Large intestine (tissue), 3 donors: Measurements from ENCODE around the gene SPEN. TPM values are rescaled to one million over a fixed set of nuclear protein-coding genes. Genes with fewer than 3 reads are reported as not detected.

Experiments
- DNase-seq, 2 donors: peaks; one replicate each; pipeline versions ENCODE4 v3.0.0 to v3.0.0-alpha.2; 2013
- H3K27ac ChIP-seq: one replicate; pipeline ENCODE4 v1.5.1; 2013; ENCODE audit warnings: low read length
- H3K27me3 ChIP-seq: 2 replicates; pipeline ENCODE4 v1.6.1; 2013; ENCODE audit warnings: low read length; ENCODE audit not compliant: control insufficient read depth, insufficient read depth
- H3K36me3 ChIP-seq: 2 replicates; pipeline ENCODE4 v1.6.1; 2013; ENCODE audit warnings: low read length; ENCODE audit not compliant: control insufficient read depth, insufficient read depth
- H3K4me1 ChIP-seq: one replicate; pipeline ENCODE4 v1.6.1; 2013; ENCODE audit warnings: low read length; ENCODE audit not compliant: control insufficient read depth, insufficient read depth
- H3K4me3 ChIP-seq: one replicate; pipeline ENCODE4 v1.5.1; 2013; ENCODE audit warnings: low read length
- H3K9me3 ChIP-seq: one replicate; pipeline ENCODE4 v1.6.1; 2013; ENCODE audit warnings: mild to moderate bottlenecking, low read depth, low read length, moderate library complexity; ENCODE audit not compliant: control insufficient read depth
- WGBS: methylation state at CpG from one replicate; pipeline ENCODE4 v1.1.5; 2013; ENCODE audit warnings: low lambda C conversion rate; ENCODE audit not compliant: insufficient coverage; 5-methylcytosine and 5-hydroxymethylcytosine counted together
- polyA plus RNA-seq: library from polyadenylated mRNA; unstranded; fragments of 120-200 nt; gene quantifications from one replicate; pipeline ENCODE4 v1.2.1, GENCODE V29; 2013

SPEN gene
- polyA plus RNA-seq, 1 donor: 47.8 TPM

DNA sequence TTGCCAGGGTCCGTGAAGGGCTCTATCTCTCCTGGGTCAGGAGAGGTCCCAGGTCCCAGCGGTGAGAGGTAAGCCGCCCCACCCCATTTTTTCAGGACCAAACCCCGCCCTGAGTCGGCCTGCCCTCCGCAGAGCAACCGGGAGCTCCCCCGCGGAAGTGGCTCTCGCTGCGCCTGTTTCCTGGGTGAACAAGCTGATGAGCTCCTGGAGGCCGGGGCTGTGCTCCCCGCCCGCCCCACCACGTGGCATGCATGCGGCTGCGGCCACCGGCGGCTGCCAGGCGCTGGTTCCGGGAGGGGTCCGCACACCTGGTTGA lies 96.4 kb downstream of the SPEN start:
- no peaks in the 10 kb centered on the region for H3K27me3 ChIP-seq
- peaks cover 9% of the 10 kb centered on the region for H3K4me1 ChIP-seq
- DNase-seq: no peak
- H3K27ac ChIP-seq: no peak overlapping the region
- H3K4me3 ChIP-seq: no peak overlapping the region
- H3K36me3 ChIP-seq: peaks cover 94% of the 10 kb centered on the region
- no CpG with 5 or more reads among the region's 22 CpGs for WGBS
- peaks cover 3% of the 10 kb centered on the region for H3K9me3 ChIP-seq

DNA sequence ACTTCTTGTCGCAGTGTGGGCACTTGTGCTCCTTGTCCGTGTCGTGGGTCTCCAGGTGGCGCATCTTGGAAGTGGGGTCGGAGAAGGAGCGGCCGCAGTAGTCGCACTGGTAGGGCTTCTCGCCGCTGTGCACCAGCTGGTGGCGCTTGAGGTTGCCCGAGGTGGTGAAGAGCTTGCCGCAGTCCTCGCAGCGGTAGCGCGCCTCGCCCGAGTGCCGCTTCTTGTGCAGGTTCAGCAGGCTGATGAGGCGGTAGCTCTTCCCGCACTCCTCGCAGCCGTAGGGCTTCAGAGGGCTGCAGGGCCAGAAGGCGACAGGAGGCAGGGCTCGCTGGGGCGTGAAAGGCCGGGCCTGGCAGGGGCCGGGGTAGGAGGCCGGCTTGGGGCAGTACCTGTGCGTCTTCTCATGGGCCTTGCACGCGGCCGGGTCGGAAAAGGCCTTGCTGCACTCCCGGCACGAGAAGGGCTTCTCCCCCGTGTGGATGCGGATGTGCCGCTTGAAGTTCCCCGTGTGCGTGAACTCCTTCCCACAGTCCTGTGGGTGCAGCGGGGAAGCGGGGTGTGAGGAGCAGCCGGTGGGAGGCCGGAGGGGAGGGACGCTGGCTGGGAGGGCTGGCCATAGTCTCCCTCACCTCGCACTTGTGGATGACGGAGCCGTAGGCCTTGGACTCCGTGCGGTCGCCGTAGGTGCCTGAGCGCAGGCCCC lies 97.0 kb downstream of the SPEN start:
- Histone ChIP-seq H3K4me1 (peaks cover 9% of the 10 kb centered on the region), H3K36me3 (peaks cover 89% of the 10 kb centered on the region), H3K27ac (no peak overlapping the region), H3K27me3 (no peaks in the 10 kb centered on the region), H3K9me3 (peaks cover 3% of the 10 kb centered on the region), H3K4me3 (no peak overlapping the region)
- no CpG with 5 or more reads among the region's 55 CpGs for WGBS
- DNase-seq: no peak

DNA sequence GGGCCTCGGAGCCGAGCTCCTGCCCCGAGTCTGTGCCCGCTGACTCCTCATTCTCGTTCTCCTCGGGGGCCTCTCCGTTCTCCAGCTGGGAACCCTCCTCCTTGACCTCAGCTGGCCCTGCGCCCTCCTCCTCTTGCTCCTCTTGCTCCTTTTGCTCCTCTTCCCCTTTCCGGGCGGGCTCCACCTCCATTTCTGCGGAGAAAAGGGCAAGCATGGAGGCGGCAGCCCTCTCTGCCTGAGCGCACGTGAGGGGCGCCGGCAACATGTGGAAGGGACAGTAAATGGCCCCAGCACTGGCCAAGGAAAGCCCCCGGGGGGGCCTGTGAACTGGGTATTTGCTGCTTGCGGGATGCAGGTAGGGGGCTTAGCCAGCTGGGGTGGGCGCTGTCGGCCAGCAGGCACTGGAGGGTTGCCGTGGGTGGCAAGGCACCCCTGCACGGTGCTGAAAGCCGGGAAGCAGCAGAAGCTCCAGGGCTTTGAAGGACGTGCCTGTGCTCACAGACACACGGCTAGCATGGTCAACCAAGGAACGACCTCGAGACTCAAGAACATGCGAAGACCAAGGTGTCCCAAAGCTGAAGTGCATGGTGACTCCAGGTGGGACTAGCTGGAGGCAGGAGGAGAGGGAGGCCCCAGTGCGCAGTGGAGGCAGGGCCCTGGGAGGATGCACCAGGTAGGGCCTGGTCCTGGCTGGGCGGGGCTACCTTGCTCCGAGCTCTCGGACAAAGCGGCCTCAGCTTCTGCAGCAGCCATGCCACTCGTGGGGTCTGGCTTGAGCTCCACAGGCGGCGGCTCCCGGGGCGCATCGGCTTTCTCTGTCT lies 97.7 kb downstream of the SPEN start:
- Histone ChIP-seq H3K27me3 (no peaks in the 10 kb centered on the region), H3K27ac (no peak overlapping the region), H3K9me3 (peaks cover 3% of the 10 kb centered on the region), H3K36me3 (peaks cover 82% of the 10 kb centered on the region), H3K4me3 (no peak overlapping the region), H3K4me1 (peaks cover 13% of the 10 kb centered on the region)
- WGBS: 96% methylated on average over 5 of the region's 39 CpGs
- no peak for DNase-seq

DNA sequence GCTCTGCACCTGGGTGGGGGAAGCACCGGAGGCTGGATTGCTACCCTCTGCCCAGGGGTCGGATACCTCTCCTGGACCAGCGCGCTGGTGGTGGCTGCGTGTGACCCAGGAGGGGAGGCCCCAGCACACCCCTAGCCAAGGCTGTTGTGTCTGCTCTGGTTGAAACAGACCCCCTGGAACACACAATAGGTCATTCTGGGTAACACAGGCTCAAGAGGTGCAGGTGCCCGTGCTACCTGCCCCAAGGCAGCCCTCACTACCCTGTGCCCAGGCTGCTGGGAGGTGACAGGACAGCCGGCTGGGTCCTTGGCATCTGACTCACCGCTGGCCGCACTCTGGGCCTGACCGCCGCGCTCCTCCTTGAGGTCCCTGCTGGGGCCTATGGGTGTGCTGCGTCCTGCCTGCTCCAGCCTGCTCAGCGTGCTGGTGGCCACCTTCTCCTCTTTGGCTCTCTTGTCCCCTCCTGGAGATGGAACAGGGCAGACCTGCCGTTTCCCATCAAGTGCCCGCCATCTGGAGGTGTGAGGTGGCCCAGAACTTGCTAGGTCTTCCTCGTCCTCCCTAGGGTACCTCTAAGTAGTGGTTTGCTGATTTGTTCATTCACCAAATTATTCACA lies 98.4 kb downstream of the SPEN start:
- no peak overlapping the region for H3K27ac ChIP-seq
- peaks cover 3% of the 10 kb centered on the region for H3K9me3 ChIP-seq
- no CpG with 5 or more reads among the region's 17 CpGs for WGBS
- H3K36me3 ChIP-seq: peaks cover 75% of the 10 kb centered on the region
- H3K4me3 ChIP-seq: no peak overlapping the region
- H3K4me1 ChIP-seq: peaks cover 20% of the 10 kb centered on the region
- no peaks in the 10 kb centered on the region for H3K27me3 ChIP-seq
- DNase-seq: no peak

DNA sequence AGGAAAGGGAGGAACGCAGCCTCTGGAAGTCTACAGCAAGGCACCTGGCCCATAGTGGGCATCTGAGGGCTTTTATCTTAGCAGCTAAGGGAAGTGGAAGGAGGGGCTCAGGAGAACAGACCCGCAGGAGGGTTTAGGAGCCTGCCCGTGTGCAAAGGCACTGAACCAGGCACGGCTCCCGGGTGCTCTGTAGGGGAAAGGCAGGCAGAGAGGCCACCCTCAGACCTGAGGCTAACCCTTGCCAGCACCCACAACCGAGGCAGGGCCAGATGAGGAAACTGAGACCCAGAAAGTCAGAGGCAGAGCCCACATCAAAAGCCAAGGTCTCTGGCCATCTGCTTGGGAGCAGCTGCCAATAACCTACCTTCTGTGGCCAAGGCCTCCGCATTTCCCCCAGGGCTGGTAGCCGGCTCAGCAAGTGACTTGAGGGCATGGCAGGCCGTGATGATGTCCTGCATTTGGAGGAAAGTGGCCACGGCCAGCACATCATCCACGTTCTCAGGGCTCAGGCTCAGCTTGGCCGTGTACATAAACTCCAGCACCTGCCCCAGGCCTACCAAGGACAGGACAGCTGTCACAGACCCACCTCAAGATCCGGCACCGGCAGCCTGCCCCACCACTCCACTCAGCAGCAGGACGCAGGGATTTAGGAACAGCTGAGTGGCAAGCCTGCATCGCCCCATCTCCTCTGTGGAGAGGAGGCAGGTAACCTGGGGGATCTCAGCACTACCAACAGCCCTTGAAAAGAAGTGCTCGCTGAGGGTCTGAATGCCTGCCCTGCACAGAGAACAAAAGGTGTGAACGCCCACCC lies 99.3 kb downstream of the SPEN start:
- H3K36me3 ChIP-seq: peaks cover 67% of the 10 kb centered on the region
- H3K9me3 ChIP-seq: peaks cover 3% of the 10 kb centered on the region
- H3K4me3 ChIP-seq: no peak overlapping the region
- no CpG with 5 or more reads among the region's 18 CpGs for WGBS
- no peak for DNase-seq
- no peak overlapping the region for H3K27ac ChIP-seq
- H3K4me1 ChIP-seq: peaks cover 28% of the 10 kb centered on the region
- no peaks in the 10 kb centered on the region for H3K27me3 ChIP-seq

DNA sequence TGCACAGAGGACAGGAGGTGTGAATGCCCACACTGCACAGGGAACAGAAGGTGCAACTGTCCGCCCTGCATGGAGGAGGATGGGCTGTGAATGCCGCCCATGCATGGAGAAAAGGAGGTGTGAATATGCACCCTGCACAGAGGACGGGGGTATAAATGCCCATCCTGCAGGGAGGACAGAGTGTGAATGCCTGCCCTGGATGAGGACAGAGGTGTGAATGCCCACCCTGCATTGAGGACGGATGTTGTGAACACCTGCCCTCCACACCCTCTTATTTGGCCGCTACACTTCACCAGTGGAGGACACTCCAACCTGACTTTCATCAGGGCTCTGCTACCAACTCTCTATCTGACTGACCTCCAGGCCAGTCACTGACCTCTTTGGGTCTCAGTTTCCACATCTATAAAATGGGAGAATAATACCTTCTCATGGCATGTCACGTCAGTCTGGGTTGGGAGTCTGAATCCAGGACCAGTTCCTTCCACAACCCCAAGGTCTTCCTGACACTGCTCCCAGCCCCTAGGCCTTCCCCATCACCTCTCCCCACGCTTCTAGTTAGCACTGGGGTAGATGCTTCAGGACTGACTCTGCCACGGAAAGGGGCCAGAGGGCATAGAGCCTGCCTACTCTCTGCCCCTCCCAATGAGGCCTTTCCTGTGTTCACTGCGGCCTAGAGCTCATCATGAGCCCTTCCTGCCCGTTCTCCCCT lies 100.0 kb downstream of the SPEN start:
- Histone ChIP-seq H3K36me3 (peaks cover 59% of the 10 kb centered on the region), H3K27ac (no peak overlapping the region)

DNA sequence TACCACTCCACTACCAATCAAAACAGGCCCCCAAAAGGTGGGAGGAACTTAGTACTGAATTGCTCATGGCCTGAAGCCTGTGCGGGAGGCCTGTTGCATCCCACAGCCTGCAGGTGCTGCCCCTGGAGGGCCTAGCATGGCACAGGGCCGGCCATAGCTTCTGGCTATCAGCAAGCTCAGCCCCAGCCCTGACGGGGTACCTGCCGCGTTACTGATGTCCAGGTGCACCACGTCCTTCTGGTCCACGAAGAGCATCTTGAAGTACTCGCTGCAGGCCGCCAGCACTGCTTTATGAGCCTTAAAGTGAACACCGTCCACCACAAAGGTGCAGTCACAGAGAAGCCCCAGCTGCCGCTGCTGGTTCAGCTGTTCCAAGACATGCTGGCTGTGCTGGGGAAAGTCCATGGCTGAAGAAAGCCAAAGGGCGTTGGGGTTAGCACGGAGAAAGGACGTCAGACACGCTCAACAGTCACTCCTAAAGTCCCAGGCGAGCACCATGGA lies 100.6 kb downstream of the SPEN start:
- DNase-seq: no peak
- H3K4me3 ChIP-seq: no peak overlapping the region
- no peaks in the 10 kb centered on the region for H3K27me3 ChIP-seq
- H3K27ac ChIP-seq: no peak overlapping the region
- peaks cover 3% of the 10 kb centered on the region for H3K9me3 ChIP-seq
- WGBS: no CpG with 5 or more reads among the region's 16 CpGs
- peaks cover 53% of the 10 kb centered on the region for H3K36me3 ChIP-seq
- H3K4me1 ChIP-seq: peaks cover 29% of the 10 kb centered on the region

More for the DNA sequence above, 100.0 kb downstream of the SPEN start:
- peaks cover 29% of the 10 kb centered on the region for H3K4me1 ChIP-seq
- no CpG with 5 or more reads among the region's 10 CpGs for WGBS
- no peaks in the 10 kb centered on the region for H3K27me3 ChIP-seq
- peaks cover 3% of the 10 kb centered on the region for H3K9me3 ChIP-seq
- no peak overlapping the region for H3K4me3 ChIP-seq
- no peak for DNase-seq

DNA sequence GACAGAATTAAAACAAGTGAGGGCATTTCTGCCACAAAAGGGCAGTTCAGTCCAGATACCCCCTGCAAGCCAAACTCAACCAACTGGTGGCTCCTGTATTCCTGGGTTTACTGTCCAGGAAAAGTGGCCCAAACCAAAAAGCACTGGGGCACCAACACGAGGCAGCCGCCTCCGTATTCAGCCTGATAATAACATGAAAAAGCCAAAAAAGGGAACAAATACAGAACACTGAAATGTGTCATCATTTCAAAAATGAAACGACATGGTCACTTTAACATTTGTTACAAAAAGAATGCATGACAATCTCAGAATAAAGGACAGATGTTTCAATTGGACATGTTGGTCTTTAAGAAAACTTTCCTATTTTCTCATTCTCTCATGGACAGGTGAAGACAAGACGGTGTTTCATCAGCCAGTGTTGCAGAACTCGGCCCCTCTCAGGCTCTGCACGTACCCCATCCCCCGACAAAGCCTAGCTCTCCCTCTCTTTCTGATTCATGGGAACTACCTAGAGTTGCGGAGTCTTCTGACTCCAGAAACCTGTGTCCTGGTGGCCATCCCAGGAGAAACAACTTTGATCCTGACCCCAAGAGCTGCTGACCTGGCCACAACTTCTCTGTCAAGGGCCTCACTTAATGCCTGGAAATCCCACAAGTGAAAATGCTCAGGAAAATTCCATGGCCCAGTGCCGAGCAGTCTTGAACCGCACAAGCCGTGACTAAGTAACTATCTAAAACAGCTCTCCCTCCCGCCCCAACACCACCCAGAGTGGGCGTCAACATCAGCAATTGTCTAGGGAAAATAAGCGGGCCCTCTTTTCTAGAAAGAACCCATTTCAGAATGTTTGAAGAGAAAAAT lies 101.3 kb downstream of the SPEN start:
- 100% methylated on average over 1 of the region's 15 CpGs for WGBS
- Histone ChIP-seq H3K27ac (peak overlapping the region; percentile 59), H3K27me3 (no peaks in the 10 kb centered on the region), H3K4me3 (no peak overlapping the region), H3K9me3 (peaks cover 1% of the 10 kb centered on the region), H3K4me1 (peaks cover 29% of the 10 kb centered on the region), H3K36me3 (peaks cover 46% of the 10 kb centered on the region)
- peak in 1 of 2 donors; percentile 17 for DNase-seq
